ENCODE results near the gene NLRP5.
"Not testable (repeated sequence)": the region's sequence is repeated elsewhere in the genome, so short reads cannot be mapped to it uniquely, and the experiment has no call there.

NLRP5 gene

DNA sequence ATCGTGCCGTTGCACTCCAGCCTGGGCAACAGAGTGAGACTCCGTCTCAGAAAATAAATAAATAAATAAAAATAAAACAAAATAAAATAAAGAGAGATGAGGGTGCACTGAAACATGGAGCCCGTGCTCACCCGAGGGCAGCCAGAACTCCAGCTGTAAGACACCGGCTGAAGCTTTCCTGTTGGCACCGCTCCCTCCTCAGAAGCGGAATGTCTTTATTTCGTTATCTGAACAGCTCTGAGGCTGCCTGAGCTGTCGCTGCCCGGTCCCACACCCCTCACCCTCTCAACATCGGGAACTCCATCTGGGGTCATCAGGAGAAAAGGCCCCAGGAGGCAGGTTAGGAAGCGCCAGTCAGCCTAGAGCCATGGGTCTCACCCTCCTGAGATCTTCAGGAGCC, 110.1 kb downstream of the NLRP5 start:
- ChIA-PET CTCF (no interaction called here), POLR2A (no interaction called here)
- no peak for DNase-seq (ENCODE audit: extremely low spot score)
- TF ChIP-seq SP1 (IDR thresholded peaks at IDR 0.05) (no peak), TARDBP (IDR thresholded peaks at IDR 0.05) (no peak), ZNF384 (IDR thresholded peaks at IDR 0.05) (no peak), FOXM1 (IDR thresholded peaks at IDR 0.05; ENCODE audit: borderline replicate concordance) (no peak), HDGF (IDR thresholded peaks at IDR 0.05; ENCODE audit: borderline replicate concordance) (no peak), ELF4 (IDR thresholded peaks at IDR 0.05) (no peak), FOXK2 (IDR thresholded peaks at IDR 0.05) (no peak), BHLHE40 (IDR thresholded peaks at IDR 0.05; ENCODE audit: borderline replicate concordance) (no peak), FOXA1 (IDR thresholded peaks at IDR 0.05) (no peak), NFRKB (IDR thresholded peaks at IDR 0.05) (no peak), SUZ12 (IDR thresholded peaks at IDR 0.05) (no peak), CTBP1 (IDR thresholded peaks at IDR 0.05; ENCODE audit: borderline replicate concordance) (no peak), ARNT (IDR thresholded peaks at IDR 0.05) (no peak), LEF1 (IDR thresholded peaks at IDR 0.05; ENCODE audit: borderline replicate concordance) (no peak), L3MBTL2 (conservative IDR thresholded peaks at IDR 0.05) (no peak)
- TF ChIP-seq, protein P1, sequence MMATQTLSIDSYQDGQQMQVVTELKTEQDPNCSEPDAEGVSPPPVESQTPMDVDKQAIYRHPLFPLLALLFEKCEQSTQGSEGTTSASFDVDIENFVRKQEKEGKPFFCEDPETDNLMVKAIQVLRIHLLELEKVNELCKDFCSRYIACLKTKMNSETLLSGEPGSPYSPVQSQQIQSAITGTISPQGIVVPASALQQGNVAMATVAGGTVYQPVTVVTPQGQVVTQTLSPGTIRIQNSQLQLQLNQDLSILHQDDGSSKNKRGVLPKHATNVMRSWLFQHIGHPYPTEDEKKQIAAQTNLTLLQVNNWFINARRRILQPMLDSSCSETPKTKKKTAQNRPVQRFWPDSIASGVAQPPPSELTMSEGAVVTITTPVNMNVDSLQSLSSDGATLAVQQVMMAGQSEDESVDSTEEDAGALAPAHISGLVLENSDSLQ (IDR thresholded peaks at IDR 0.05) = no peak

DNA sequence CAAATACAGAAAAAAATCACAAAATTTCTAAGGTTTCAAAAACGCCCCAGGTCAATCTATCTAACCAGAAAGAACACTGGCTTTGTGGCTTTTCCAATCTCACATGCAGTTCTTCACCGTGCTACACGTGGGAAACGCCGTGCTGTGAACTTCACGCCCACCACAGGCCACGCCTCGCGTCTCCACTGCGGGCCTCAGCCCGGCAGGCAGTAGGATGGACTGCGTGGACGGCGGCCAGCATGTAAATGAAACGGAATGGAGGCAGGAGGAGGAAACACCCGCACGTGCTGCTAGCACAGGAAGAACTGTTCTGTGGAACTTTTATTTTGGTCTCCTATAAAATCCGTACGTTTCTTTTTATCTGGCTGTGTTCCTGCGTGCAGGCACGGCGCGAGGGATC, 110.7 kb downstream of the NLRP5 start:
- POLR2A ChIA-PET = no interaction called here
- TF ChIP-seq FOXA1 (IDR thresholded peaks at IDR 0.05) (no peak), SP1 (IDR thresholded peaks at IDR 0.05) (no peak), ZNF384 (IDR thresholded peaks at IDR 0.05) (no peak), BHLHE40 (IDR thresholded peaks at IDR 0.05; ENCODE audit: borderline replicate concordance) (no peak), SUZ12 (IDR thresholded peaks at IDR 0.05) (no peak), FOXM1 (IDR thresholded peaks at IDR 0.05; ENCODE audit: borderline replicate concordance) (no peak), FOXK2 (IDR thresholded peaks at IDR 0.05) (no peak), ARNT (IDR thresholded peaks at IDR 0.05) (no peak), ELF4 (IDR thresholded peaks at IDR 0.05) (no peak), NFRKB (IDR thresholded peaks at IDR 0.05) (no peak), CTBP1 (IDR thresholded peaks at IDR 0.05; ENCODE audit: borderline replicate concordance) (no peak), LEF1 (IDR thresholded peaks at IDR 0.05; ENCODE audit: borderline replicate concordance) (no peak), TARDBP (IDR thresholded peaks at IDR 0.05) (no peak), L3MBTL2 (conservative IDR thresholded peaks at IDR 0.05) (no peak), HDGF (IDR thresholded peaks at IDR 0.05; ENCODE audit: borderline replicate concordance) (no peak)
- TF ChIP-seq, protein P1 (IDR thresholded peaks at IDR 0.05) = no peak
- no peak for DNase-seq (ENCODE audit: extremely low spot score)
- CTCF ChIA-PET = no interaction called here

DNA sequence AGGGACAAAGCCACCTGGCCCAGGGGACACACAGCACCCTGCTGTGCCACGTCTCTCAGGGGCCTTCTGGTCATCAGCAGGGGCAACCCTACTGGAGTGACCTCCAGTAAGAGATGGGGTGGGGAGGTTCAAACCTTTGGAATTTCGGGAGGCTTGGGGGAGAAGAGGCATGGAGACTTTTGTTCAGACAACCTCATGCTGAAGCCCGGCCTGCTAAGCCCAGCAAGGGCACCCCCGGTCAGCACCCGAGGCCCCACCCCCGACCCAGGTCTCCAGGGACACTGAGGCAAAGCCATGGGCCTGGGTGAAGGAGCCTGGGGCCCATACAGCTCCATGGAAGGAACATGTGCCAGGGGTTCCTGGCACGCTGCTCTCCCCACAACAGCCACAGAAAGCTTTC, 111.2 kb downstream of the NLRP5 start:
- ChIA-PET CTCF (no interaction called here), POLR2A (no interaction called here)
- no peak for DNase-seq (ENCODE audit: extremely low spot score)
- TF ChIP-seq TARDBP (IDR thresholded peaks at IDR 0.05) = no peak
- TF ChIP-seq CTBP1 (IDR thresholded peaks at IDR 0.05; ENCODE audit: borderline replicate concordance) = no peak
- TF ChIP-seq FOXA1 (IDR thresholded peaks at IDR 0.05) = no peak

DNA sequence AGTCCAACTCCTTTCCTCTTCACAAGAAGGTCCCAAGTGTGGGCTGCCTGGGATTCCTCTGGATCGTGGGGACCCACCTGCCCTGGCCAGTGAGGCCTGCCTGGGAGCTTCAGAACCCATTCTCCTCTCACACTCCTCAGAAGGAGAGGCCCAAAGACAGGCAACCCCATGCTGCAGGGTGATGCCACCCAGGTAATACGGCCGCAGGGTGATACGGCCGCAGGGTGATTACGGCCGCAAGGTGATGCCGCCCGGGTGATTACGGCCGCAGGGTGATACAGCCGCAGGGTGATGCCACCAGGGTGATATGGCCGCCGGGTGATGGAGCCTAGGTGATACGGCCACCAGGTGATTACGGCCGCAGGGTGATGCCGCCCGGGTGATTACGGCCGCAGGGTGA, 111.7 kb downstream of the NLRP5 start:
- POLR2A ChIA-PET; CTCF ChIA-PET; DNase-seq (ENCODE audit: extremely low spot score): not testable (repeated sequence)

DNA sequence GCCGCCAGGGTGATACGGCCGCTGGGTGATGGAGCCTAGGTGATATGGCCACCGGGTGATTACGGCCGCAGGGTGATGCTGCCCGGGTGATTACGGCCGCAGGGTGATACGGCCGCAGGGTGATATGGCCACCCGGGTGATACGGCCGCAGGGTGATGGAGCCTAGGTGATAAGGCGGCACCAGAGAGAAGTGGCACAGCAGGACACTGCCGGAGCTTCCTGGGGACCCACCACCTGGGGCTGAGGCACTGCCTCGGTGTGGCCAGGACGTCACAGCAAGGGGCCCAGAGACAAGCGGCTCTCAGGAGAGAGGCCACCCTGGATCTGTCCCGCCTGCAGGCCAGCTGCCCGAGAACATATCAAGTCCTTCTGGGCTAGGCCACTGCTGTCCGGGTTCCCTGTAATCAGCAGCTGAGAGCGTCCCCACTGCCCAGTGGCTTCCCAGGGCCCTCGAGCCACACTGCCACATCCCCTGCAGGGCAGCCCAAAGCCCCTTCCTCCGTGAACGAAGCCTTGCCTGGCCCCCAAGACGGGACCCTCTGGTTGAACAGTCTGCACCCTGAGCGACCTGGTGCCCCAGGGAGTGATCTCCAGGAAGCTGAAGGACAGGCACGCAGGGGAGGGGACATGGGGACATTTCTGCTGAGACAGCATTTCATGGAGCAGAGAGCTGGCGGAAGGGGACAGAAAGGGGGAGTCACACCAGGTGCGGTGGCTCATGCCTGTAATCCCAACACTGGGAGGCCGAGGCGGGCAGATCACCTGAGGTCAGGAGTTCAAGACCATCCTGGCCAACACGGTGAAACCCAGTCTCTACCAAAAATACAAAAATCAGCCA, 112.4 kb downstream of the NLRP5 start:
- no peak for DNase-seq (ENCODE audit: extremely low spot score)
- ChIA-PET CTCF (no interaction called here), POLR2A (no interaction called here)
- TF ChIP-seq LEF1 (IDR thresholded peaks at IDR 0.05; ENCODE audit: borderline replicate concordance) (no peak), NFRKB (IDR thresholded peaks at IDR 0.05) (no peak), ZNF384 (IDR thresholded peaks at IDR 0.05) (no peak)

DNA sequence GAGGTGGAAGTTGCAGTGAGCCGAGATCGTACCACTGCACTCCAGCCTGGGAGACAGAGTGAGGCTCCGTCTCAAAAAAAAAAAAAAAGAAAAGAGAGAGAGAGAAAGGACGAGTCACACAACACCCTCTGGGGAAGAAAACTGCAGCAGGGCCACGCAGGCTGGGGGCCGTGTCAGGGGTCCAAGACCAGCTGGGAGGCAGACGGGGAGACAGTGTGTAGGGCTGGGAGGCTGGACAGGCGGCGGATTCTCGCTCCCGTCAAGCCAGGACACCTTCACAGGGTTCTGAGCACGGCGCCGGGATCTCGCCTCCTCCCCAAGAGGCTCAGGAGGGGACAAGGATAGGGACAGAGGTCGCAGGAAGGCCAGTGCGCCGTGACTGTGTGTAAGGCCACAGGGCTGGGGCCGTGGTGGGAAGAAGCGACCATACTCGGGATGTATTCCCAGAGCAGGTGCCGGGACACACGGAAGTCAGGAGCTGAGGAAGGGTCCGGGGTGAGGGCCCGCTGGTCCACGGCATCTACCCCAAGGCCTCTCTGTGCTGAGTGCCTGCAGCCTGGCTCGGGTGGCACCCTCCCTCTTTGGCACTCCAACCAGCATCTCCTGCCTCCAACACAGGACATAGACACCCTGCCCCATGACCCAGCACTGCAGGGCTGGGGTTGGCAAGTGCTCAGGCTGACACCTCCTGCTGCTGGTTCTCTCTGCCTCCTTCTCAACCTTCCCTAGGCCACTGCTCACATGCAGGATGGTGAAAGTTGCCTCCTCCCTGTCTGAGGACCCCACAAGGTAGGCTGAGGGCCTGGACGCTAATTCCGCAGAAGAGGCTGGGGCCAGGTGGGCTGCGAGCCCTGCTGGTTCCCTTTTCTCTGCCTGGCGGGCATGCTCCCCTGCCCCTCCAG, 113.3 kb downstream of the NLRP5 start:
- no peak for TF ChIP-seq NFRKB (IDR thresholded peaks at IDR 0.05)
- no peak for TF ChIP-seq SUZ12 (IDR thresholded peaks at IDR 0.05)
- no peak for TF ChIP-seq ELF4 (IDR thresholded peaks at IDR 0.05)
- ChIA-PET POLR2A (no interaction called here), CTCF (no interaction called here)
- DNase-seq (ENCODE audit: extremely low spot score) = no peak

DNA sequence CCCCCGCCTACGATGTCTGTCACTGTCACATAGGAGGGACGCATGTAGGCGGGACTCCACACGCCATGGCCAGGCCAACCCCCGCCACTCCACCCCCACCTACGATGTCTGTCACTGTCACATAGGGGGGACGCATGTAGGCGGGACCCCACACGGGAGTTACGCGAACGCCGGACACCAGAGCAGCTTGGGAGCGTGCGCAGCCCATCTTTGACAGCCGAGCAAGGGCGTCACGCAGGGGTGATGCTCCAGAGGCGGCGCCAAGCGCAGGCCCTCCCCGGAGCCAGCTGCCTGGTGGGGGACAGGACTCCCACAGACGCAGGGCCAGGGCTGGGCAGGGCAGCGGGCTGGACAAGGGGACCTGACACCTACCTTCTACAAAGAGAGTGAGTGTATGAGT, 114.5 kb downstream of the NLRP5 start:
- no peak for TF ChIP-seq LEF1 (IDR thresholded peaks at IDR 0.05; ENCODE audit: borderline replicate concordance)
- TF ChIP-seq SUZ12 (IDR thresholded peaks at IDR 0.05) = no peak
- TF ChIP-seq ARNT (IDR thresholded peaks at IDR 0.05) = no peak
- TF ChIP-seq SP1 (IDR thresholded peaks at IDR 0.05) = no peak
- no peak for TF ChIP-seq FOXK2 (IDR thresholded peaks at IDR 0.05)
- no peak for TF ChIP-seq FOXM1 (IDR thresholded peaks at IDR 0.05; ENCODE audit: borderline replicate concordance)
- TF ChIP-seq ELF4 (IDR thresholded peaks at IDR 0.05) = no peak
- TF ChIP-seq ZNF384 (IDR thresholded peaks at IDR 0.05) = no peak
- TF ChIP-seq BHLHE40 (IDR thresholded peaks at IDR 0.05; ENCODE audit: borderline replicate concordance) = no peak
- no peak for DNase-seq (ENCODE audit: extremely low spot score)
- ChIA-PET POLR2A (no interaction called here), CTCF (no interaction called here)

All from HEK293T (cell line).